ACC112 (cell line): ENCODE measurements around the gene DDX59.

ENCODE experiments used
- H2AFZ ChIP-seq: fragments of 200-600 bp; sonication (generic); one replicate; pipeline ENCODE4 v1.6.0; 2017; ENCODE audit warnings: antibody characterized with exemption, low read length; ENCODE audit not compliant: unreplicated experiment
- H3K27ac ChIP-seq: fragments of 200-600 bp; sonication (generic); 2 replicates; pipeline ENCODE4 v1.5.1; 2014; ENCODE audit warnings: low read depth, mild to moderate bottlenecking, antibody characterized with exemption, low read length, moderate library complexity
- H3K27me3 ChIP-seq: fragments of 200-600 bp; sonication (generic); 2 replicates; pipeline ENCODE4 v1.6.1; 2014; ENCODE audit warnings: mild to moderate bottlenecking, antibody characterized with exemption, low read length, moderate library complexity, mixed read lengths; ENCODE audit not compliant: insufficient read depth
- H3K36me3 ChIP-seq: fragments of 200-600 bp; sonication (generic); 2 replicates; pipeline ENCODE4 v1.6.1; 2016; ENCODE audit warnings: mild to moderate bottlenecking, antibody characterized with exemption, low read length, moderate library complexity, mixed read lengths; ENCODE audit not compliant: insufficient read depth
- H3K4me1 ChIP-seq: fragments of 200-600 bp; sonication (generic); one replicate; pipeline ENCODE4 v1.6.1; 2016; ENCODE audit warnings: low read length, mixed read lengths; ENCODE audit not compliant: insufficient read depth, unreplicated experiment, control insufficient read depth
- H3K4me3 ChIP-seq: fragments of 200-600 bp; sonication (generic); 2 replicates; pipeline ENCODE4 v1.5.1; 2014; ENCODE audit warnings: mild to moderate bottlenecking, low read depth, low read length
- H3K79me2 ChIP-seq: fragments of 200-600 bp; sonication (generic); one replicate; pipeline ENCODE4 v1.6.0; 2016; ENCODE audit warnings: low read length; ENCODE audit not compliant: control insufficient read depth, unreplicated experiment, insufficient read depth

Gene DDX59

DNA sequence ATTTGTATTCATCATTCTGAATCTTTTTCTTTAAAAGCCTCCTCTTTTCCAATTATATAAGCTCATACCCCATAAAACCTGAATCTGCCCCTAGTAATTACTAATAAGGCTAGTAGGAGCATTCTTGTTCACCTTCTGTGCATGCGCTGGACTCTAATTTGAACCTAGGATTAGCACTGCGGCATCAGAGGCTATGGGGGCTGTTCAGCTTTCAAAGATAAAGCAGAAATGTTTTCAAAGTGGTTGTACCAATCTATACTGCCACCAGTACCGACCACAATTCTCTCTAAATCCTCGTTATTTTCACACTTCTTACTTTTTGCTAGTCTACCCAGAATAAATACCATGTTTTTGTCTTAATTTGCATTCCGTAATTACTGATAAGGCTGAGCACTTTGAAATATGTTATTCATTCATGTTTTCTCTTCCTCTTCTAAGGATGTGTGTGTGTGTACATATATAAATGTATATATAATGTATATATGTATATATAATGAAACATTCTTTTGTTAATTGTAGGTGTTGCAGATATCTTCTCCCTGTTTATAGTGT is 1.6 kb upstream of the DDX59 start:
- Histone ChIP-seq H3K36me3 (peaks cover 2% of the 10 kb centered on the region; the same call in 1 of the 2 replicates), H3K79me2 (peaks cover 15% of the 10 kb centered on the region), H3K4me3 (peak overlapping the region; percentile 81), H2AFZ (peak overlapping the region; percentile 81), H3K4me1 (peaks cover 17% of the 10 kb centered on the region), H3K27me3 (no peaks in the 10 kb centered on the region), H3K27ac (peak overlapping the region; percentile 100)

DNA sequence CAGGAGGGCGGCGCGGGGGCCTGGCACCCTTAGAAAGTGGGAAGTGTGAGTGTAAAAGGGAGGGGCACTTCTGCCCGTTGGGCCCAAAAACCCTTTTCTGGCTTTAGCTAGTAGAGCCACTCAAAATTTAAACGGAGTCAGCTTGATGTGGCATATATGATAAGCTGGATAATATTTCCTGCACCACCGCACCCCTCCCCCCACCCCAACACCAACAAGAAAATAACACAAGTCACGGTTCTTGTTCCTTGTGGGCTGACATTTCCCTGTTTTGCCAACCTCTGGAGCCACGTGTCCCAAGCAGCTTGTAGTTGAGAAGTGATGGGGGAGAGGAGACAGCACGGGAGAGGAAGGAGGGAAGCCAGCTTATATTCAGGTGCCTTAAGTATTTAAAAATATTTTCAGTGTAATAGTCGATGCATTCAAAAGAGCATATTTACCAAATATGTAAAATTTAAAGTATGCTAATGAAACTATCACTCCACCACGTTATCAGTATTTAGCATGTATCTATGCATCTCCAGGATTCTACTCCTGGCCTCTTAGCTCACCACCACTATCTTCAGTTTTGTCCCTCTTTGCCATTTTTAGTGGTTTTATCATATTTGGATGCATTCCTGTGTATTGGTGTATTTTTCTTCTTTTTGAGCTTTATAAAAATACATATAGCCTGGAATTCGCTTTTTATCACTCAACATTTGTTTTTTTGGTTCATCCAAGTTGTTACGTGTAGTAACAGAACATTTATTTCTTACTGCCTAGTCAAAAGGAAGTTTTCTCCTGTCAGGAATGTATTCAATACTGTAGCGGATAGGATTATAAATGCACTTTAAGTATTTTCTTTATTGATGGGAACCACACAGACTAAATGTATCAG is 773 bp upstream of the DDX59 start:
- Histone ChIP-seq H3K27ac (peak overlapping the region; percentile 100), H2AFZ (peak overlapping the region; percentile 11), H3K36me3 (peaks cover 6% of the 10 kb centered on the region; the same call in 1 of the 2 replicates)

DNA sequence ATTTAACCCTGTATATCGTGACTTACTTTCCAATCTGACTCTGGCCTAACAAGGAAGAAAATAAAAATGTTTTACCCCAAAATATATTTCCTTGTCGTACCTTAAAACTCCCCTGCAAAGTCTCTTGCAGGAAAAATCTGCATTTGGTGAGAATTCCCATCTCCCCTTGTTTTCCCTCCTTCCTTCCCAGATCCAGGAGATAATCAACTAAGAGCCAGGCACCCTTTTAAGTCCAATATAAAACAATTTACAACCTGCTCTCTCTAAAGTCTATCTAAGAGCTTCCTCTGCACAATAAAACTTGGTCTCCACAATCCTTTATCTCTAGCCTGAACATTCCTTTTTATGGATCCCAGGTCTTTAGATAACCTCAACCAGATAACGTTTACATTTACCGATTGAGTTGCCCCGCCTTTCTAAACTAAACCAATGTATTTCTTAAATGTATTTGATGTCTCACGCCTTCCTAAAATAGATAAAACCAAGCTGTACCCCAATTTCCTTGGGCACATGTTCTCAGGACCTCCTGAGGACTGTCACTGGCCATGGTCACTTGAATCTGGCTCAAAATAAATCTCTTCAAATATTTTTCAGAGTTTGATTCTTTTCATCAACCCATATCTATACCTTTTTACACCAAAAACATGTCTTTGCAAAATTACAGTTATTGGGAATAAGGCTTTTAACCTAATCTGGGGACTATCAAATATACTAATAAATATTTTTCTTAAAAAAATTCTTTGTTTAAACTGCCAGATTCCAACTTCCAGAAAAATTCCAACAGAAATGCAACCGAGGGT is 993 bp downstream of the DDX59 start:
- peaks cover 27% of the 10 kb centered on the region for H3K4me1 ChIP-seq
- peaks cover 15% of the 10 kb centered on the region for H3K79me2 ChIP-seq
- peak overlapping the region; percentile 100 for H3K27ac ChIP-seq
- no peaks in the 10 kb centered on the region for H3K27me3 ChIP-seq
- peak overlapping the region; percentile 81 for H3K4me3 ChIP-seq
- H2AFZ ChIP-seq: peak overlapping the region; percentile 15
- peaks cover 6% of the 10 kb centered on the region; the same call in 1 of the 2 replicates for H3K36me3 ChIP-seq

More for the DNA sequence above, 773 bp upstream of the DDX59 start:
- Histone ChIP-seq H3K4me3 (peak overlapping the region; percentile 81), H3K79me2 (peaks cover 15% of the 10 kb centered on the region), H3K4me1 (peaks cover 26% of the 10 kb centered on the region), H3K27me3 (no peaks in the 10 kb centered on the region)

DNA sequence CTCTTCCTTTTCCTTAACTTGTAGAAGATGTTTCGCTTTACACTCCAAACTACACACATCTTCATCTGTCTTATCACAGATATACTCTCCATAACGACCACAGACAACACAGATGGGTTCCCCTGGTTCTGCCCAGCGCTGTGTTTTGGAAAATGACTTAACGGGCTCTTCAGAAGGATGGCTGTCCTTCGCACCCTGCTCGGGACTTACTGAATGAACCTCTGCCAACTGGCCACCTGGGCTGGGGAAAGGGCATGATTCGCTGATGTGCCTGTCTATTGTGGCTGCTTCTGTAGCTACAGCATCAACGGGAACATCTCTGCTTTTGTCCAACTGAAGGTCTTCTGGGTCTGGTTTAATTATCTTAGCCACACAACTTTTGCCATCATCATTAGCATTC is 3.4 kb downstream of the DDX59 start:
- peaks cover 26% of the 10 kb centered on the region for H3K4me1 ChIP-seq
- H3K4me3 ChIP-seq: no peak overlapping the region
- H3K79me2 ChIP-seq: peaks cover 14% of the 10 kb centered on the region
- H3K36me3 ChIP-seq: peaks cover 13% of the 10 kb centered on the region
- H2AFZ ChIP-seq: no peak overlapping the region
- no peak overlapping the region for H3K27ac ChIP-seq
- H3K27me3 ChIP-seq: no peaks in the 10 kb centered on the region

GRCh38 chr1:200665861-200666260 is 3.8 kb downstream of the DDX59 start:
- H3K27me3 ChIP-seq: no peaks in the 10 kb centered on the region
- H3K79me2 ChIP-seq: peaks cover 10% of the 10 kb centered on the region
- H2AFZ ChIP-seq: no peak overlapping the region
- no peak overlapping the region for H3K4me3 ChIP-seq
- H3K36me3 ChIP-seq: peaks cover 14% of the 10 kb centered on the region
- H3K27ac ChIP-seq: no peak overlapping the region
- peaks cover 21% of the 10 kb centered on the region for H3K4me1 ChIP-seq

- H3K4me3 ChIP-seq: no peak overlapping the region
- no peak overlapping the region for H3K27ac ChIP-seq
- H3K36me3 ChIP-seq: peaks cover 18% of the 10 kb centered on the region
- H3K27me3 ChIP-seq: no peaks in the 10 kb centered on the region
- H2AFZ ChIP-seq: no peak overlapping the region
- peaks cover 4% of the 10 kb centered on the region for H3K4me1 ChIP-seq
- H3K79me2 ChIP-seq: no peaks in the 10 kb centered on the region
These were observed 9.0 kb downstream of the DDX59 start for GRCh38 chr1:200660719-200661118.

DNA sequence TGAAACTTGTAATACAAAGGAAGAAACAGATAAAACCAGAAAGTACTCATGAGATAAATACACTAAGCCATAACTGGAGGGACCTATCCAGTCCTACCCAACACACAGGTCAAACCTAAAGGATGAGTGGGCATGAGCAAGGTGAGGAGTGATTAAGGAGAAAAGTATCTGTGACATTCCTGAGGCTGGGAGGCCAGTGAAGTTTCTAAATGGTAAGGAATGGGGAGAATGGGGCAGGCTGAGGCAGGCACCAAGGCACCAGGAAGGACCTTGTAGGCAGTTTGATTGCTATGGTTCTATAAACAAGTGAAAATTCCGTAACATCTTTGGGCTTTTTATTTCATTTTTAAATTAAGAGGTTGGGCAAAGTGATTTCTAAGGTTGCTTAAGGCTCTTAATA is 10.4 kb downstream of the DDX59 start:
- Histone ChIP-seq H3K27me3 (no peaks in the 10 kb centered on the region), H3K79me2 (no peaks in the 10 kb centered on the region), H2AFZ (no peak overlapping the region), H3K27ac (no peak overlapping the region), H3K4me3 (no peak overlapping the region), H3K36me3 (peaks cover 18% of the 10 kb centered on the region), H3K4me1 (no peaks in the 10 kb centered on the region)

- H3K27me3 ChIP-seq: no peaks in the 10 kb centered on the region
- H3K79me2 ChIP-seq: no peaks in the 10 kb centered on the region
- peaks cover 23% of the 10 kb centered on the region for H3K36me3 ChIP-seq
- no peaks in the 10 kb centered on the region for H3K4me1 ChIP-seq
- H3K4me3 ChIP-seq: no peak overlapping the region
- no peak overlapping the region for H2AFZ ChIP-seq
- H3K27ac ChIP-seq: no peak overlapping the region
These were observed 11.5 kb downstream of the DDX59 start for GRCh38 chr1:200658037-200658818.

GRCh38 chr1:200654660-200655059 is 15.0 kb downstream of the DDX59 start:
- H3K36me3 ChIP-seq: peaks cover 20% of the 10 kb centered on the region
- no peak overlapping the region for H3K27ac ChIP-seq

GRCh38 chr1:200653022-200653462 is 16.7 kb downstream of the DDX59 start:
- no peak overlapping the region for H2AFZ ChIP-seq
- H3K27ac ChIP-seq: no peak overlapping the region
- no peaks in the 10 kb centered on the region for H3K4me1 ChIP-seq
- H3K79me2 ChIP-seq: no peaks in the 10 kb centered on the region
- peaks cover 23% of the 10 kb centered on the region for H3K36me3 ChIP-seq
- H3K27me3 ChIP-seq: no peaks in the 10 kb centered on the region
- no peak overlapping the region for H3K4me3 ChIP-seq

More at GRCh38 chr1:200654660-200655059, 15.0 kb downstream of the DDX59 start:
- H2AFZ ChIP-seq: no peak overlapping the region
- no peak overlapping the region for H3K4me3 ChIP-seq
- no peaks in the 10 kb centered on the region for H3K4me1 ChIP-seq
- H3K79me2 ChIP-seq: no peaks in the 10 kb centered on the region
- H3K27me3 ChIP-seq: no peaks in the 10 kb centered on the region
